PC-3 (cell line): ENCODE measurements around the gene CLEC2L.

Experiments used
- CTCF ChIP-seq: fragments of 300-600 bp; sonication (generic); conservative IDR thresholded peaks from 2 replicates; pipeline ENCODE4 v1.5.1; 2017; ENCODE audit warnings: antibody characterized with exemption, low read depth, mild to moderate bottlenecking, low read length
- EZH2 ChIP-seq: fragments of 300-600 bp; sonication (generic); IDR thresholded peaks from one replicate; pipeline ENCODE4 v1.6.1; 2017; ENCODE audit warnings: antibody characterized with exemption, mild to moderate bottlenecking, low read length; ENCODE audit not compliant: unreplicated experiment
- EZH2phosphoT487 ChIP-seq: fragments of 300-600 bp; sonication (generic); IDR thresholded peaks from 2 replicates; pipeline ENCODE4 v1.6.1; 2018; ENCODE audit warnings: mild to moderate bottlenecking, antibody characterized with exemption, low read length, borderline replicate concordance

- TF ChIP-seq CTCF (no peak), EZH2phosphoT487 (no peak), EZH2 (no peak)
Measured at GRCh38 chr7:139523199-139523941, at the start of gene CLEC2L.
